22Rv1 (cell line): ENCODE measurements around the gene USP4.

Experiments
- H3K27ac ChIP-seq: fragments of 450-650 bp; 2 replicates; pipeline ENCODE4 v1.5.1; 2017
- CTCF ChIP-seq: fragments of 450-650 bp; IDR thresholded peaks from 2 replicates; pipeline ENCODE4 v1.5.1; 2017; ENCODE audit warnings: mild to moderate bottlenecking
- ZFX ChIP-seq: fragments of 450-650 bp; IDR thresholded peaks from 2 replicates; pipeline ENCODE4 v1.6.1; 2017; ENCODE audit warnings: antibody characterized with exemption, borderline replicate concordance

Gene USP4

GRCh38 chr3:49302613-49303012 is 37.2 kb downstream of the USP4 start:
- H3K27ac ChIP-seq: no peak overlapping the region

GRCh38 chr3:49300595-49300994 is 39.3 kb downstream of the USP4 start:
- no peak overlapping the region for H3K27ac ChIP-seq
- TF ChIP-seq ZFX (no peak), CTCF (no peak)

More at GRCh38 chr3:49302613-49303012, 37.2 kb downstream of the USP4 start:
- TF ChIP-seq ZFX: no peak
- no peak for TF ChIP-seq CTCF

- H3K27ac ChIP-seq: no peak overlapping the region
- TF ChIP-seq CTCF (no peak), ZFX (no peak)
Observed at GRCh38 chr3:49298511-49298910, 41.3 kb downstream of the USP4 start.

- no peak for TF ChIP-seq CTCF
- TF ChIP-seq ZFX: no peak
- peak overlapping the region; percentile 26 for H3K27ac ChIP-seq
Observed at GRCh38 chr3:49296781-49297411, 43.0 kb downstream of the USP4 start.

GRCh38 chr3:49295489-49296058 is 44.3 kb downstream of the USP4 start:
- TF ChIP-seq ZFX: no peak
- TF ChIP-seq CTCF: peak; percentile 77
- H3K27ac ChIP-seq: no peak overlapping the region

GRCh38 chr3:49294343-49294742 is 45.5 kb downstream of the USP4 start:
- H3K27ac ChIP-seq: no peak overlapping the region
- TF ChIP-seq CTCF (no peak), ZFX (no peak)

- H3K27ac ChIP-seq: no peak overlapping the region
Observed at GRCh38 chr3:49283997-49284396, 55.9 kb downstream of the USP4 start.

More at GRCh38 chr3:49283997-49284396, 55.9 kb downstream of the USP4 start:
- no peak for TF ChIP-seq ZFX
- TF ChIP-seq CTCF: no peak
